Sigmoid colon (tissue), 7 donors: Measurements from ENCODE around the gene DYRK1A. TPM values are rescaled to one million over a fixed set of nuclear protein-coding genes. Genes with fewer than 3 reads are reported as not detected.

ENCODE experiments used
- DNase-seq: peaks from one replicate; pipeline ENCODE4 v3.0.0-alpha.2; 2019
- H3K27ac ChIP-seq, 4 donors: fragments of 200-600 bp; sonication (generic); one replicate each; pipeline ENCODE4 v1.5.1; 2016 to 2019; ENCODE audit warnings: mild to moderate bottlenecking in 1 of 4
- H3K27me3 ChIP-seq, 3 donors: fragments of 200-600 bp; sonication (generic); one replicate each; pipeline ENCODE4 v1.5.1; 2019; ENCODE audit warnings: mild to moderate bottlenecking in 1 of 3
- H3K36me3 ChIP-seq, 4 donors: fragments of 200-600 bp; sonication (generic); one replicate each; pipeline ENCODE4 v1.5.1; 2016 to 2019
- H3K4me1 ChIP-seq, 4 donors: fragments of 200-600 bp; sonication (generic); one replicate each; pipeline ENCODE4 v1.5.1; 2017 to 2019
- H3K4me3 ChIP-seq, 4 donors: fragments of 200-600 bp; sonication (generic); one replicate each; pipeline ENCODE4 v1.5.1; 2017 to 2019; ENCODE audit warnings: mild to moderate bottlenecking in 2 of 4, moderate library complexity in 1 of 4
- H3K9me3 ChIP-seq, 4 donors: fragments of 200-600 bp in 3 of 4; sonication (generic) in 3 of 4; one replicate each; pipeline versions ENCODE4 v1.5.1 to v1.6.1; 2013 to 2019
- EP300 ChIP-seq, 4 donors: sonication (generic); formaldehyde crosslinking; IDR thresholded peaks; one replicate each; pipeline ENCODE4 v1.6.1; 2017; ENCODE audit warnings: antibody characterized with exemption in 4 of 4
- POLR2A ChIP-seq, 2 donors: fragments of 450-650 bp; IDR thresholded peaks; one replicate each; pipeline ENCODE4 v1.6.1; 2016; ENCODE audit warnings: antibody characterized with exemption in 2 of 2, mild to moderate bottlenecking in 2 of 2, moderate library complexity in 2 of 2
- POLR2AphosphoS5 ChIP-seq, 4 donors: sonication (generic); formaldehyde crosslinking; IDR thresholded peaks; one replicate each; pipeline ENCODE4 v1.6.1; 2017; ENCODE audit warnings: antibody characterized with exemption in 4 of 4
- WGBS, 2 donors: extraction: QIAGEN DNeasy Blood & Tissue Kit; methylation state at CpG; one replicate each; pipeline ENCODE4 v1.1.7; 2013; 5-methylcytosine and 5-hydroxymethylcytosine counted together
- intact Hi-C: fragments of 100-400 bp; cut with DNase I; formaldehyde crosslinking; loops from one replicate; pipeline ENCODE4 v1.15.1; 2023
- polyA plus RNA-seq, 3 donors: library from polyadenylated mRNA; stranded (reverse); fragments of 200-250 nt; gene quantifications; one replicate each; pipeline ENCODE4 v1.2.3, GENCODE V29; 2013
- total RNA-seq, 4 donors: library from RNA; depleted of rRNA; stranded (reverse); fragments of >200 nt; gene quantifications; one replicate each; pipeline ENCODE4 v1.1.0, GENCODE V29; 2016
- TF ChIP-seq, protein P1 (sequence below), 4 experiments: fragments of 450-650 bp in 3 of 4; fragments of 200-600 bp in 1 of 4; IDR thresholded peaks; one replicate each; pipeline ENCODE4 v1.5.1; 2016 to 2019; ENCODE audit warnings: antibody characterized with exemption in 4 of 4, mild to moderate bottlenecking in 3 of 4, moderate library complexity in 2 of 4
- donor health status: healthy with polysubstance abuse.
- donor health status: Bipolar disorder and iron deficiency.
- donor health status: healthy.

The DYRK1A gene
- total and polyA plus RNA-seq, 7 donors, result 11.4 to 74.1 (median 62.9) TPM

DNA sequence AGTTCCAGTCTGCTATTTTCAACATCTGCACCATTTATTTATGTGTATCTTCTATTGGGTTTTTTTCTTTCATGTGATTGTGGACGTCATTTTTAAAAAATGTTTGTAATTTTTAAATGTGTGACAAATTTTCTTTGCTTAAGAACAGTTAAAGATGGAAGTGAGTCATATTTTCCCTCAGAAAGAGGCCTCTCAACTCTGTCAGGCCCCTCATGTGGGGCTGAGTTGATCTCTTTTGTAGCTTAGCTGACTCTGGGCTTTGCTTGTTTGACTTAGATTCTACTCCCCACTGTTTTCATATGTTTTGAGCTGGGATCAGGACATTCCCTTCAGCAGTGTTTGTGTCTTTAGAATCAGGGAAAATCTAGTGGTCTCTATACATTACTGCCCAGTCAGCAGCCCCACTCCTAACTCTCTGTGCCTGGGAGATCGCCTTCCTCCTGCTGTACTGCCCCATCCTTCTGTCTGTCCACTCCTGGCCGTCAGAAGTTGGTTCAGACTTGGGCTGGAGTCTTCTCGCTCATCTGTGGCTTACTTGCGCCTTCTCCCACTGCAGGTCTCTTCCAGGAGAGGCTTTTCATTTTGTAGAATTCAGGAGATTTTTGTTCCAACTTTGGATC, 137.4 kb downstream of the DYRK1A start:
- WGBS, 2 donors, result 93 to 95% methylated on average over 5 of the region's 5 CpGs

DNA sequence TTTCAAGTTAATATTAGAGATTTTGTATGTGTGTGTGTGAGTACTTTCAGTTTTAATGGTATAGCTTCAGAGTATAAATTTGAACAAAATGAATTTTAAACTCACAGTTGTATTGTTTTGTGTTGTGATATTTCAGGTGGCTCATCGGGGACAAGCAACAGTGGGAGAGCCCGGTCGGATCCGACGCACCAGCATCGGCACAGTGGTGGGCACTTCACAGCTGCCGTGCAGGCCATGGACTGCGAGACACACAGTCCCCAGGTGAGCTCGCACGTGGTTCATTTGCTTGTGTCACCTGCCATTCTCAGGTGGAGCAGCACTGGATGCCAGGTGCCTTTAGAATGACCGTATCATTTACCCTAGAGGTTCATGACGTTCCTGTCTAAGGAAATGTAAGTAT, 139.4 kb downstream of the DYRK1A start:
- WGBS, 2 donors, result 95 to 96% methylated on average over 12 of the region's 12 CpGs
- intact Hi-C loops, result no loop called here
- H3K27me3 ChIP-seq, result no peaks in the 10 kb centered on the region
- no peaks in the 10 kb centered on the region for H3K4me1 ChIP-seq
- peaks cover 0 to 6% (median 0%) of the 10 kb centered on the region in 4 donors for H3K9me3 ChIP-seq
- no peak for DNase-seq
- TF ChIP-seq POLR2AphosphoS5 (IDR thresholded peaks at IDR 0.05) (no peak), EP300 (IDR thresholded peaks at IDR 0.05) (no peak), POLR2A (IDR thresholded peaks at IDR 0.05) (no peak)
- TF ChIP-seq, protein P1, sequence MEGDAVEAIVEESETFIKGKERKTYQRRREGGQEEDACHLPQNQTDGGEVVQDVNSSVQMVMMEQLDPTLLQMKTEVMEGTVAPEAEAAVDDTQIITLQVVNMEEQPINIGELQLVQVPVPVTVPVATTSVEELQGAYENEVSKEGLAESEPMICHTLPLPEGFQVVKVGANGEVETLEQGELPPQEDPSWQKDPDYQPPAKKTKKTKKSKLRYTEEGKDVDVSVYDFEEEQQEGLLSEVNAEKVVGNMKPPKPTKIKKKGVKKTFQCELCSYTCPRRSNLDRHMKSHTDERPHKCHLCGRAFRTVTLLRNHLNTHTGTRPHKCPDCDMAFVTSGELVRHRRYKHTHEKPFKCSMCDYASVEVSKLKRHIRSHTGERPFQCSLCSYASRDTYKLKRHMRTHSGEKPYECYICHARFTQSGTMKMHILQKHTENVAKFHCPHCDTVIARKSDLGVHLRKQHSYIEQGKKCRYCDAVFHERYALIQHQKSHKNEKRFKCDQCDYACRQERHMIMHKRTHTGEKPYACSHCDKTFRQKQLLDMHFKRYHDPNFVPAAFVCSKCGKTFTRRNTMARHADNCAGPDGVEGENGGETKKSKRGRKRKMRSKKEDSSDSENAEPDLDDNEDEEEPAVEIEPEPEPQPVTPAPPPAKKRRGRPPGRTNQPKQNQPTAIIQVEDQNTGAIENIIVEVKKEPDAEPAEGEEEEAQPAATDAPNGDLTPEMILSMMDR (IDR thresholded peaks at IDR 0.05), result no peak
- peaks cover 22 to 80% (median 27%) of the 10 kb centered on the region in 4 donors for H3K36me3 ChIP-seq
- H3K4me3 ChIP-seq, result no peak overlapping the region
- H3K27ac ChIP-seq, result no peak overlapping the region

More for the DNA sequence above, 137.4 kb downstream of the DYRK1A start:
- Histone ChIP-seq H3K27me3 (no peaks in the 10 kb centered on the region), H3K9me3 (peaks cover 0 to 6% (median 0%) of the 10 kb centered on the region in 4 donors), H3K4me3 (no peak overlapping the region), H3K27ac (no peak overlapping the region), H3K36me3 (peaks cover 17 to 60% (median 25%) of the 10 kb centered on the region in 4 donors), H3K4me1 (no peaks in the 10 kb centered on the region)
- intact Hi-C loops, result no loop called here
- TF ChIP-seq, protein P1 (IDR thresholded peaks at IDR 0.05), result no peak
- TF ChIP-seq POLR2A (IDR thresholded peaks at IDR 0.05), result no peak
- TF ChIP-seq EP300 (IDR thresholded peaks at IDR 0.05), result no peak
- TF ChIP-seq POLR2AphosphoS5 (IDR thresholded peaks at IDR 0.05), result no peak
- no peak for DNase-seq

DNA sequence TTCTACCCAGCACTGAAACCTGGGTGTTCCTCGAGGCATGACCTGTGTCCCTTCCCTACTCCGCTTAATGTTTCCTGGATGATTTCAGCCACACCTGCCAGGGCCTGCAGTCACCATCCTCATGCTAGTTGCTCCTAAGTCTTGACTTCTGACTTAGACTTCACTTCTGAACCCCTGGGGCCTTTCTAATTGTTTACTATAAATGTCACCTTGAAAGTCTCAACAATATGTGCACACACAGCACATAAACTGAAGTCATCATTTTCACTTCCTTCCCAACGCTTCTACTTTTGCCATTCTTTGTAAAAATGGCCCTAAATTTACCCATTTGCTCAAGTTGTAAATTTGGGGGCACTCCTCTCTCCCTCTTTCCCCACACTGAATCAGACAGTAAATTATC, 141.1 kb downstream of the DYRK1A start:
- Histone ChIP-seq H3K4me1 (no peaks in the 10 kb centered on the region), H3K4me3 (no peak overlapping the region), H3K36me3 (peaks cover 32 to 94% (median 34%) of the 10 kb centered on the region in 4 donors), H3K27me3 (no peaks in the 10 kb centered on the region), H3K9me3 (peaks cover 0 to 6% (median 0%) of the 10 kb centered on the region in 4 donors), H3K27ac (no peak overlapping the region)
- no peak for DNase-seq
- TF ChIP-seq POLR2A (IDR thresholded peaks at IDR 0.05), result no peak
- TF ChIP-seq, protein P1 (IDR thresholded peaks at IDR 0.05), result no peak
- TF ChIP-seq EP300 (IDR thresholded peaks at IDR 0.05), result no peak
- TF ChIP-seq POLR2AphosphoS5 (IDR thresholded peaks at IDR 0.05), result no peak
- intact Hi-C loops, result no loop called here
- 73 to 83% methylated on average over 3 of the region's 3 CpGs for WGBS, 2 donors

DNA sequence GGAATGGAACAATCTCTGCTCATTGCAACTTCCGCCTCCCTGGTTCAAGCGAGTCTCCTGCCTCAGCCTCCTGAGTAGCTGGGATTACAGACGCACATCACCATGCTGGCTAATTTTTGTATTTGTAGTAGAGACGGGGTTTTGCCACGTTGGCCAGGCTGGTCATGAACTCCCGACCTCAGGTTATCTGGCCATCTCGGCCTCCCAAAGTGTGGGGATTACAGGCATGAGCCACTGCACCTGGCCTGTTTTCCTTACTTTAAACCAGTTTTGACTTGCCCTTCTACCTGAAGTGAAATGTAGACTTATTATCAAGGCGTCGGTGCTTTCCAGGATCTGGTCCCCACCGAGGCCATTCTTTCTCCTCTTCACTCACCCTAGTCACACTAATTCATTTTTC, 141.8 kb downstream of the DYRK1A start:
- WGBS, 2 donors, result 91 to 93% methylated on average over 10 of the region's 10 CpGs
- H3K27me3 ChIP-seq, result no peaks in the 10 kb centered on the region
- H3K4me3 ChIP-seq, result no peak overlapping the region
- no peaks in the 10 kb centered on the region for H3K4me1 ChIP-seq
- TF ChIP-seq POLR2A (IDR thresholded peaks at IDR 0.05), result no peak
- TF ChIP-seq EP300 (IDR thresholded peaks at IDR 0.05), result no peak
- TF ChIP-seq, protein P1 (IDR thresholded peaks at IDR 0.05), result no peak
- no peak for TF ChIP-seq POLR2AphosphoS5 (IDR thresholded peaks at IDR 0.05)
- DNase-seq, result no peak
- H3K36me3 ChIP-seq, result peaks cover 32 to 94% (median 37%) of the 10 kb centered on the region in 4 donors
- peaks cover 0 to 1% (median 0%) of the 10 kb centered on the region in 4 donors for H3K9me3 ChIP-seq
- H3K27ac ChIP-seq, result no peak overlapping the region
- intact Hi-C loops, result no loop called here
